Lung (tissue), 12 donors: ENCODE data around the gene NCOR2. TPM values are rescaled to one million over a fixed set of nuclear protein-coding genes. Genes with fewer than 3 reads are reported as not detected.
A peak's percentile ranks its signal among the peaks of the same experiment; 100 is the strongest.

ENCODE experiments used
- ATAC-seq: fragments of 200-7000 bp; cut with Tn5 transposase; one replicate; pipeline ENCODE4 v1.9.1; 2020; ENCODE audit warnings: moderate number of reproducible peaks; ENCODE audit not compliant: insufficient read depth, low FRiP score
- DNase-seq, 3 donors: peaks; one replicate each; pipeline ENCODE4 v3.0.0-alpha.2; 2013 to 2017
- H3K27ac ChIP-seq, 2 donors: one replicate each; pipeline ENCODE4 v1.5.1; 2013; ENCODE audit warnings: mild to moderate bottlenecking in 2 of 2, moderate library complexity in 2 of 2, control low read depth in 1 of 2, inconsistent platforms in 1 of 2, low read depth in 1 of 2, low read length in 1 of 2
- H3K27me3 ChIP-seq, 3 donors: one replicate each; pipeline ENCODE4 v1.5.1; 2013; ENCODE audit warnings: low read length in 2 of 3; ENCODE audit not compliant: control insufficient read depth in 3 of 3, insufficient read depth in 3 of 3
- H3K36me3 ChIP-seq, 4 donors: one replicate each; pipeline ENCODE4 v1.5.1; 2013; ENCODE audit warnings: low read length in 4 of 4, mild to moderate bottlenecking in 1 of 4, moderate library complexity in 1 of 4; ENCODE audit not compliant: control insufficient read depth in 4 of 4, insufficient read depth in 4 of 4
- H3K4me1 ChIP-seq, 5 donors: one replicate each; pipeline ENCODE4 v1.5.1; 2013; ENCODE audit warnings: low read length in 5 of 5, mild to moderate bottlenecking in 2 of 5, moderate library complexity in 1 of 5; ENCODE audit not compliant: control insufficient read depth in 5 of 5, insufficient read depth in 5 of 5
- H3K4me3 ChIP-seq: one replicate; pipeline ENCODE4 v1.5.1; 2013; ENCODE audit warnings: mild to moderate bottlenecking, control low read depth, moderate library complexity
- H3K9ac ChIP-seq, 2 donors: one replicate each; pipeline ENCODE4 v1.5.1; 2013; ENCODE audit warnings: low read length in 2 of 2, control low read depth in 1 of 2; ENCODE audit not compliant: insufficient read depth in 1 of 2
- H3K9me3 ChIP-seq, 4 donors: one replicate each; pipeline ENCODE4 v1.5.1; 2013; ENCODE audit warnings: low read length in 3 of 4, mild to moderate bottlenecking in 1 of 4, moderate library complexity in 1 of 4; ENCODE audit not compliant: control insufficient read depth in 4 of 4, insufficient read depth in 3 of 4
- CTCF ChIP-seq: IDR thresholded peaks from 2 replicates; pipeline ENCODE4 v1.5.1; 2012; ENCODE audit warnings: mild to moderate bottlenecking; ENCODE audit errors: control extremely low read depth, extremely low read depth
- WGBS, 2 donors: extraction: QIAGEN DNeasy Blood & Tissue Kit; methylation state at CpG; one replicate each; pipeline ENCODE4 v1.1.7; 2013; 5-methylcytosine and 5-hydroxymethylcytosine counted together
- polyA plus RNA-seq, 2 donors: library from polyadenylated mRNA; stranded (reverse); fragments of 200-250 nt; gene quantifications; one replicate each; pipeline ENCODE4 v1.2.1, GENCODE V29; 2013
- total RNA-seq, 2 donors: library from RNA; depleted of rRNA in 1 of 2; stranded (reverse); fragments of >200 nt in 1 of 2; gene quantifications; one replicate each; pipeline ENCODE4 v1.2.1, GENCODE V29; 2014 to 2021
- donor health status: control.
- donor health status: control.
- donor health status: Bipolar disorder and iron deficiency.
- donor health status: healthy.
- donor health status: DM: yes; HTN: yes; CAD: no.

NCOR2 gene
- total and polyA plus RNA-seq, 4 donors: 81.4 to 361 (median 132) TPM

- peaks cover 0 to 7% (median 0%) of the 10 kb centered on the region in 4 donors for H3K36me3 ChIP-seq
- H3K4me1 ChIP-seq: peaks cover 10 to 34% (median 30%) of the 10 kb centered on the region in 5 donors
- TF ChIP-seq CTCF: no peak
- no peak overlapping the region for H3K9ac ChIP-seq
- no peak overlapping the region for H3K4me3 ChIP-seq
- DNase-seq (no peak), ATAC-seq (no peak)
- H3K27ac ChIP-seq: no peak overlapping the region
- WGBS, 2 donors: 60 to 66% methylated on average over 12 of the region's 12 CpGs
- H3K27me3 ChIP-seq: no peaks in the 10 kb centered on the region
- H3K9me3 ChIP-seq: no peaks in the 10 kb centered on the region
Observed at GRCh38 chr12:124523071-124523470, 44.3 kb downstream of the NCOR2 start.

- no peak for TF ChIP-seq CTCF
- peak; percentile 46 to 70 (median 50) for DNase-seq
- H3K9ac ChIP-seq: peak overlapping the region in 1 of 2 donors; percentile 16
- H3K9me3 ChIP-seq: no peaks in the 10 kb centered on the region
- H3K27ac ChIP-seq: peak overlapping the region in 1 of 2 donors; percentile 5
- no peak for ATAC-seq
- H3K4me1 ChIP-seq: peaks cover 20 to 53% (median 37%) of the 10 kb centered on the region in 5 donors
- WGBS, 2 donors: 23 to 42% methylated on average over 10 of the region's 10 CpGs
- H3K27me3 ChIP-seq: no peaks in the 10 kb centered on the region
- peaks cover 0 to 5% (median 0%) of the 10 kb centered on the region in 4 donors for H3K36me3 ChIP-seq
- no peak overlapping the region for H3K4me3 ChIP-seq
Observed at GRCh38 chr12:124520907-124521306, 46.5 kb downstream of the NCOR2 start.

- peak in 2 of 3 donors; percentile 40 to 50 for DNase-seq
- Histone ChIP-seq H3K4me1 (peaks cover 20 to 54% (median 36%) of the 10 kb centered on the region in 5 donors), H3K27me3 (no peaks in the 10 kb centered on the region), H3K27ac (peak overlapping the region; percentile 94 to 95), H3K4me3 (no peak overlapping the region), H3K9me3 (no peaks in the 10 kb centered on the region), H3K36me3 (peaks cover 0 to 5% (median 3%) of the 10 kb centered on the region in 4 donors), H3K9ac (peak overlapping the region; percentile 25 to 26)
- 45 to 57% methylated on average over 14 of the region's 14 CpGs for WGBS, 2 donors
- no peak for TF ChIP-seq CTCF
- peak; percentile 15 for ATAC-seq
Observed at GRCh38 chr12:124520265-124520701, 47.1 kb downstream of the NCOR2 start.

GRCh38 chr12:124519746-124520145 lies 47.7 kb downstream of the NCOR2 start:
- Histone ChIP-seq H3K4me1 (peaks cover 20 to 54% (median 40%) of the 10 kb centered on the region in 5 donors), H3K27ac (peak overlapping the region; percentile 94 to 95), H3K36me3 (peaks cover 0 to 5% (median 5%) of the 10 kb centered on the region in 4 donors), H3K4me3 (no peak overlapping the region), H3K9ac (peak overlapping the region; percentile 25 to 51), H3K27me3 (no peaks in the 10 kb centered on the region), H3K9me3 (no peaks in the 10 kb centered on the region)
- DNase-seq (no peak), ATAC-seq (no peak)
- no peak for TF ChIP-seq CTCF
- 48 to 77% methylated on average over 10 of the region's 10 CpGs for WGBS, 2 donors
